ENCODE data around the gene EIF1AX. TPM values are rescaled to one million over a fixed set of nuclear protein-coding genes. Genes with fewer than 3 reads are reported as not detected.
"Not testable (repeated sequence)": the region's sequence is repeated elsewhere in the genome, so short reads cannot be mapped to it uniquely, and the experiment has no call there.

EIF1AX gene, protein sequence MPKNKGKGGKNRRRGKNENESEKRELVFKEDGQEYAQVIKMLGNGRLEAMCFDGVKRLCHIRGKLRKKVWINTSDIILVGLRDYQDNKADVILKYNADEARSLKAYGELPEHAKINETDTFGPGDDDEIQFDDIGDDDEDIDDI
- 100 to 1,000 TPM in 2 of 12 donors, 10 to 100 TPM in 9, not detected in 1; 53.7 to 112 (median 87.9) TPM for polyA plus RNA-seq (ENCODE audit: insufficient read length in 12 of 12)
- long read RNA-seq, donor 1, full-length matches to known transcripts, result 77 of 85 reads
- long read RNA-seq, donor 1, partial matches to known transcripts, result 8 of 85 reads
- long read RNA-seq, donor 1, other reads (novel, unspliced or antisense), result 0 of 85 reads
- long read RNA-seq, donor 2, full-length matches to known transcripts, result 58 of 58 reads
- long read RNA-seq, donor 2, partial matches to known transcripts, result 0 of 58 reads
- long read RNA-seq, donor 2, other reads (novel, unspliced or antisense), result 0 of 58 reads
- long read RNA-seq, donor 3, full-length matches to known transcripts, result 29 of 34 reads
- long read RNA-seq, donor 3, partial matches to known transcripts, result 5 of 34 reads
- long read RNA-seq, donor 3, other reads (novel, unspliced or antisense), result 0 of 34 reads
- long read RNA-seq, donor 4, full-length matches to known transcripts, result 16 of 16 reads
- long read RNA-seq, donor 4, partial matches to known transcripts, result 0 of 16 reads
- long read RNA-seq, donor 4, other reads (novel, unspliced or antisense), result 0 of 16 reads
- long read RNA-seq, donor 5, full-length matches to known transcripts, result 78 of 78 reads
- long read RNA-seq, donor 5, partial matches to known transcripts, result 0 of 78 reads
- long read RNA-seq, donor 5, other reads (novel, unspliced or antisense), result 0 of 78 reads
- long read RNA-seq, donor 6, full-length matches to known transcripts, result 20 of 20 reads
- long read RNA-seq, donor 6, partial matches to known transcripts, result 0 of 20 reads
- long read RNA-seq, donor 6, other reads (novel, unspliced or antisense), result 0 of 20 reads
- long read RNA-seq, donor 7, full-length matches to known transcripts, result 20 of 20 reads
- long read RNA-seq, donor 7, partial matches to known transcripts, result 0 of 20 reads
- long read RNA-seq, donor 7, other reads (novel, unspliced or antisense), result 0 of 20 reads
- long read RNA-seq, donor 8, full-length matches to known transcripts, result 77 of 77 reads
- long read RNA-seq, donor 8, partial matches to known transcripts, result 0 of 77 reads
- long read RNA-seq, donor 8, other reads (novel, unspliced or antisense), result 0 of 77 reads
- long read RNA-seq, donor 9, full-length matches to known transcripts, result 29 of 29 reads
- long read RNA-seq, donor 9, partial matches to known transcripts, result 0 of 29 reads
- long read RNA-seq, donor 9, other reads (novel, unspliced or antisense), result 0 of 29 reads
- long read RNA-seq, donor 10, full-length matches to known transcripts, result 59 of 59 reads
- long read RNA-seq, donor 10, partial matches to known transcripts, result 0 of 59 reads
- long read RNA-seq, donor 10, other reads (novel, unspliced or antisense), result 0 of 59 reads
- long read RNA-seq, donor 11, full-length matches to known transcripts, result 72 of 80 reads
- long read RNA-seq, donor 11, partial matches to known transcripts, result 8 of 80 reads
- long read RNA-seq, donor 11, other reads (novel, unspliced or antisense), result 0 of 80 reads

DNA sequence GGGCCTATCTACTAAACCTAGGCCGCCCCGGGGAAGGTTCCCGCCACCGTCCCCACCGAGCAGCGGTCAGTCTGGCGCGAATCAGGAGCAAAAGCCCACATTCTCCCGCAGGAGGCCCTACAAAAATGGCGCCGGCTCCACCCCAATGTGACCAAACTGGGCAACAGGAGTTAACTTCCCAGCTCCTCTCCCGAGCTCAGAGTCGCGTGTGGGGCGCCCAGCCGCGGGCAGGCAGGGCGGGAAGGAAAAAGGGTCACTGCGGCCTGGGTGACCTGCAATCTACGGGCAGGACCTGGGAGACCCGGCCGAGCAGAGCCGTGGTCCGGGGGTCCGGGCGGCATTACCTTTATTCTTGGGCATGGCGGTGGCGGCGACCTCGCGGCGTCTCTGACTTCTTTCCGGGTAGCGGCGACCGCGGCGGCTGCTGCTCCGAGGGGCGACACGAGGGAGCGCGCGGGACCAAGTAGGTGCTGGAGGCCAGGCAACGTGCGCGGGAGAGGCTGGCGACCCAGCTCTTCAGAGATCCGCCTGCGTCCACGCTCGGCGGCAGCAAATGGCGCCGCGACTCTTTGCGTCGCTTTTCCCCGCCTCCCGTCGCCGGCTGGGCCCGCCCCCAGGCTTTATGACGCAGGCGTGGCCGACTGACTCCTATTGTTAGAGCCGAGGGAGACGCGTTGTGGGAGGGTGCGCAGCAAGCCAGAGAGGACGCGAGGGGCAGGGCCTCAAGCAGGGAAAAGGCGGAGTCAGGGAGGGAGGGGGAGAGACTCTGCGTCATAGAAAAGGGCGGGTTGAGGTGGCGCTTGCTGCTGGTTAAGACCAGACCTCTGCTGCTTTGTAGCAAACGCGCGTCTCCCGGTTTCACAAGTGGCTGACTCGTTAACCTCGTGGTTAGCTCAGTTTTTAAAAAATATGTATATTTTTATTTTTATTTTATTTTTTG, at the start of gene EIF1AX:
Gene EIF1AX, minus strand, starts transcription at position 558 of the 940 bp plus-strand sequence. Its CDS starts 198 bp downstream, at position 360.
- peak; percentile 99 for DNase-seq

DNA sequence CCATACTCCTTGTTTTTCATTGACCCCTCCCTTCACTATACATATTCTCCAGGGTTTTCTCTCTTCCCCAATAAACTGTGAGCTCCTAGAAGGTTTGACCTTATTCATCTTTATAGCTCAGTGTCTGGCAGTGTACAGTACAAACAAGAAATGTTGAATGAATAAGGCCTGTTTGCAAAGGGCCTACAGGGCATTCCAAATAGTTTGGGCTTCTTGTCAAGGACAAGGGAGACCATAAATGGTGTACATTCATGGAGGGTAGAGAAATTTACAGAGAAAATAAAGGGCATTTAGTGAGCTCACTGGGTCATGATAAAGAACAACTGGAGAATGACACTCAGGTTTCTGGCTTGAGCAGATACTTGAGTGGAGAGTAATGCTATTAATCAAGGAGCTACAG, 47.5 kb upstream of the EIF1AX start:
- no peak for DNase-seq

DNA sequence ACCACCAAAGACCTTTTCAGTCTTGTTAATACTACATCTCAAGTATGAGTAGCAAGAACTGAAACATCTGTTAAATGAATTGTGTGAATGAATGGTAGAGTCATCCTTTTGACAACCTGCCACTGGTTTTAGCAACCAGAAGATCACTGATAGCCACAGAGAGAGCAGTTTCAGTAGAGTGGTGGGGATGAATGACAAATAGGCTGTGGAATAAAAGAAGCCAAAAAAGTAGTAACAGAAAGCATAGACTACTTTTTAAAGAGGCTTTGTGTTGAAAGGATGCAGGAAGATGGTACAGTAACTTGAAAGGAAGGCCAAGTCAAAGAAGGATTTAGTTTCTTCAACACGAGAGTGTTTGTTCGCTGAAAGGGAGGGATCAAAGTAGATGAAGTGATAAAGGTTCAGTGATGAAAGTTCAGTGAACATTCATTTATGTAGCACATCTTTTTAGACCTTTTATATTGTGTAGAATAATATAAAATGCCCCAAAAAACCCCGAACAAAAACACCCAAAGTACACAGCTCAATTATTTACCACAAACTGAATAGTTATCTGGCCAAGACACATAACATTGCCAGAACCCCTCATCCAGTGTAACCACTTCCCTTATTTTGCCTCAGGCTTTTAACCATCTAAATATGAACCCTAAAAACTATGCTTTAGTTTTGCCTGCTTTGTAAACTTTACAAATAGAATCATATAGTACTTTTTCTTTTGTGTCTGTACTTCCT, 40.1 kb upstream of the EIF1AX start:
- no peak for DNase-seq

DNA sequence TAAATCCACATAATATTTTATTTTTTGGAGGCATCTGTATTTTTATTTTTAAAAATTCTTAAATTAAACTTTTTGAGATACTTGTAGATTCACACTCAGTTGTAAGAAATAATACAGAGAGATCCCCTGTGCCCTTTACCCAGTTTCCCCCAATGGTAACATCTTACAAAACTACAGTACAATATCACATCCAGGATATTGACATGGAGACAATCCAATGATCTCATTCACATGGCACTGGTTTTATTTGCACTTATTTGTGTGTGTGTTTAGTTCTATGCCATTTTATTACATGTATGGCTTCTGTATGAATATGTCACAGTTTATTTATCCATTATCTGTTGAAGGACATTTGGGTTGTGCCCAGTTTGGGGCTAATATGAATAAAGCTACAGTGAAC, 35.5 kb upstream of the EIF1AX start:
- DNase-seq, result no peak

DNA sequence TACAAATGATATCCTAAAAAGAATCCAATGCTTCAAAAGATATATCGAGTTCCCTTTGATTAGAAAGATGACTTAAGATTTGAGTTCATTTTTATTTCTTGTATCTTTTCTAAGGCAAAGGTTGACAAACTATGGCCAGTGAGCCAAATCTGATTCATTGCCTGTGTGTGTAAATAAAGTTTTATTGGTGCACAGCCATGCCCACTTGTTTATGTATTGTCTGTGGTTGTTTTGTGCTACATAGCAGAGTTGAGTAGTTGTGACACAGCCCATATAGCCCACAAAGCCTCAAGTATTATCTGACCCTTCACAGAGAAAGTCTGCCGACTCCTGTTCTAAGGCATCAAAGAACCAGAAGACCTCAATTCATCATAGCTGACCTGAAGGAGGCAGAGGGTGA, 32.2 kb upstream of the EIF1AX start:
- DNase-seq, result no peak

DNA sequence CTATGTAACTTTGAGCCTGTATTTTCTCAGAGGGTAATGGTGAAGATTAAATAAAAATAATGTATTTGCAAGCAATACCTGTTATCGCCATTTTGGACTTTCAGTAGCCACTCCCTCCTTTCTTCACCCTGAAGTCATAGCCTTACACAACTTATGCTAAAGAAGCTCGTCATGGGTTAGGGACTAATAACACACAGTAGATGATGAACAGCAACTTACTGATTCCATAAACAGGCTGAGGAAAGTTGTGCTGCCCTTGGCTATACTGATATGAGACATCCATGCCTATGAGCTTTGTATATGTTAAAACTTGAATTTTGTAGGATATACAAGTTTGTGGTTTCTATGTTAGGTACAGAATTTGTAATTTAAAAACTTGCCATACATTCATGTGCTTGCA, 31.7 kb upstream of the EIF1AX start:
- DNase-seq, result no peak

DNA sequence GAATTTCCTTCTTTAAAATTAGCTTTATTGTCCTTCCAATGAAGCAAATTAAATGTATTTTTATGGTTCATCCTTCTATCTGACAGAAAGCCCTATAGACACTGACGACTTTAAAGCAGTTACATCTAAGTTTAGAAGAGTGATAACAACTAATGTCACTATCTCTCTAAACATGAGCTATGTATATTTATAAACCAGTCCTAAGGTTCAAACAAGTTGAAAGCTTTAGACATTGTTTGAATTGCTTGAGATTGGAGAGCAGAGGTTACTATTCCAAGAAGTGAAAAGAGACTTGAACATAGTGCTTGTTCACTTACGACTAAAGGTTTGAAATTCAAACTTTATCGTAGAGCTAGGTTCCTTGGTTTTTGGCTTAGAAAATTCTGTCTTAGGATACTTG, 30.2 kb upstream of the EIF1AX start:
- no peak for DNase-seq

DNA sequence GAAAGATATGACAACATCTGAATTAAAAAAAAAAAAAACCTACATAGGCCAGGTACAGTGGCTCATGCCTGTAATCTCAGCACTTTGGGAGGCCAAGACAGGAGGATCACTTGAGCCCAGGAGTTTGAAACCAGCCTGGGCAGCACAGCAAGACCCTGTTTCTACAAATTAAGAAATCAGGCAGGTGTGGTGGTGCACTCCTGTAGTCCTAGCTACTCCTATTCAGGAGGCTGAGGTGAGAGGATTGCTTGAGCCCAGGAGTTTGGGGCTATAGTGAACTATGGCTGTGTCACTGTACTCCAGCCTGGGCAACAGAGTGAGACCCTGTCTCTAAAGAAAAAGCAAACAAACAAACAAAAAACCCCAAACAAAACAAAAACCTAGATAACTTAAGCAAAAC, 20.9 kb upstream of the EIF1AX start:
- not testable (repeated sequence) for DNase-seq

DNA sequence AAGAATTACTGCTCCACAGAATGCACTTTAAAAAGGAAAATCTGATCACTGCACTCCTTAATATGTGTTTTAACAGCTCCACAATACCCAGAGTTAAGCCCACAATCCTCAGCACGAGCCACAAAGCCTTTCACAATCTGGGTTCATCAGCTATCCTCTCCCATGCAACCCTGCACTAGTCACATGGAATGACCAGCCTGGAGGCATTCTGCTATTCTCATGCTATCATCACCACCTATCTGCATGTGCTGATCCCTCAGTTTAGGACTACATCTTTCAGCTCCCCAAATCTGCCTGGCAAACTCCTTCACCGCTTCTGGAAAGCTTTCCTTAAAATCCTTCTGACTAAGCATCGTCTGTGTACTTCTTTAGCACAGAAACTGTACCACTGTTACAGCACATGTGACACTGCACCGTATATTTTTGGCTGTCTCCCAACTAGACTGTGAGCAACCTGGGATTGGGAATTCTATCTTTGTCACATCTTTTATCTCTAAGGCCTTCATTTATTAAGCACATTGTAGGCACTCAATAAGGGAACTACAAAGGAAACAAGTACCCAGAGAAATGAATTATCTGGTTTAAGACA, 18.3 kb upstream of the EIF1AX start:
- DNase-seq, result no peak

DNA sequence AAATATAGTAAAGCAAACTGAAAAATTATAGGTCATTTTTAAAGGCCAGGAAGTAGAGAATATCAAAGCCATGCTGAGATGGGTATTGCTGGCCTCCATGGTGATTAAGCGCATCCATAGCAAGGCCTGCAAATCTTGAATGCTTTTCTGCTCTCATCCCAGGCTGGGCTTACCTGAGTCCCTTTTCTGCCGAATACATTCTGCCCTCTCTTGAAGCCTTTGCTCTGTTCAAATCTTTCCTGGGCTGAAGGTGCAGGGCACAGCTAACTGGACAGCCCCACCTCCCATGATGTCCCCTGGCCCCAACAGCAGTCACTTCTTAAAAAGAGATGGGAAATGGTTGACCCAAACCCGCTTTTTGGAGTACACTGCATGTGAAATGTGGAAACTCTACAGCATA, 10.1 kb upstream of the EIF1AX start:
- DNase-seq, result no peak

DNA sequence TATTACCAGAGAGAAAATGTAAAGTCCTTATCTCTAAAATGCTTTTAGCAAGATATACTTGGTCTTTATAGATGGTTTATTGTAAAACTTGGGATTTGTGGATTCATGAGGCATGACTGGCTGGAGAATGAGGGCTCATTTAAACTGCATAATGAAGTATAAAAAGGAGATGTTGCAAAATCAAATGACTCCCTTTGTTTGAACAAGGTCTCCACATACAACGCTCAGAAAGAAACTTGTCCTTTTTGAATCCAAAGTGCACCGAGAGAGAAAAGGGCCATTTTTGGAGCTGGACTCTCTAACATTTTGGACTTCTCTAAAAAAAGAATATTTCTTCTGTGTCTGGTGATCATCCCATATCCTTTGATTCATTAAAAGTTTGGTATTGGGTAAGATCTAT, 7.7 kb upstream of the EIF1AX start:
- DNase-seq, result no peak

DNA sequence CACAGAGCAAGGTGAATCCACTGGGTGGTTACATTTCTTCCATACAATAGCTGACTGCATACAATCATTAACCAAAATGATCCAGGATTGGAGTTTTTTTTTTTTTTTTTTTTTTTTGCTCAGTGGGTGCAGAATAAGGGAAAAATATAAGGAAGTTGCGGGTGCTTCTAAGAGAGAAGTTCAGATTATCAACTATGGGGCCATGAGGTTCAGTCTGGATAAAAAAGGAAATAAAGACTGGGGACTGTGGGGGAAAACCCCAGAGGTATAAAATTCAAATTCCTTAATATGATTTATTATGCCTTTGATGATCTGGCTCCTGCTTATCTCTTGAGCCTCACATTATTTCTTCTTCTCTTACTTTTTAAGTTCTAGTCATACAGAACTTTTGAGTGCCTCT, 5.9 kb upstream of the EIF1AX start:
- DNase-seq, result no peak

DNA sequence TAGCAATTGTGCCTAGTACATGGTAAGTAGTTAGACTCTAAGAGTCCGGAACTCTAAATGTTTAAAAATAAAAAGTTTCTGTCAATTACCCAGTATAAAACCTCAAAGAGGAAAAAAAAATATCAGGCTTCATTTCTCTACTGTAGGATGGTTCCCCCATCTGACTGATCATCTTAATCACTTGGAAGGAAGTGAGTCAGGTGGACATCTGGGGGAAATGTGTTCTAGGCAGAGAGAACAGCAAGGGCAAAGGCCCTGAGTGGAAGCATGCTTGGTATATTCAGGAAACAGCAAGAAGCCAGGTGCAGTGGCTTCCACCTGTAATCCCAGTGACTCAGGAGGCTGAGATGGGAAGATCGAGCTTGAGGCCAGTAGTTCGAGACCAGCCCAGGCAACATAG, 2.9 kb upstream of the EIF1AX start:
- no peak for DNase-seq

DNA sequence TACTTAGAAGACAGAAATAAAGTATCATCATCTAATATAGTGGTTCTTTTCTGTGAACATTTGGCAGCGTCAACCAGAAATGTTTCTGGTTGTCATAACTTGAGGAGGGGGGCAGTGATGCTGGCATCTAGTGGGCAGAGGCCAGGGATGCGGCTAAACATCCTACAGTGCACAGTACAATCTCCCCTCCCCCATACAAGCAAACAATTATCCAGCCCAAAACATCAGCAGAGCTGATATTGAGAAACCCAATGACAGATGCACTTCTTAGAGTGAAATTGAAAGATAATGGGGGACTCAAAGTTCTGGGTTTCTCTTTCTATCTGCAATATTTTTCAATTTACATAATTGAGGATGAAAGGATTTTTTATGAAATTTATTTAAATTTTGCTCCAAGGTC, 1.9 kb upstream of the EIF1AX start:
- no peak for DNase-seq

DNA sequence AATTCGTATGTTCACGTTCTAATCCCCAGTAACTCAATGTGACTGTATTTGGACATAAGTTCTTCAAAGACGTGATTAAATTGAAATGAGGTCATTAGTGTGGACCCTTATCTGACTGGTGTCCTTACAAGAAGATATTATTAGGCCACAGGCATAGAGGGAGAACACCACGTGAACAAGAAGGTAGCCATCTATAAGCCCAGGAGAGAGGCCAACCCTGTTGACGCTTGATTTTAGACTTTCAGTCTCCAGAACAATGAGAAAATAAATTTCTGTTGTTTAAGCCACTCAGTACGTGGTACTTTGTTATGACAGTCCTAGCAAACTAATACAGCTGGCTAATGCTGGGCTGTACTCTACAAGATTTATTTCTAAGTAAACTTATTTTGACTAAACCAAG, 1.5 kb upstream of the EIF1AX start:
- no peak for DNase-seq

DNA sequence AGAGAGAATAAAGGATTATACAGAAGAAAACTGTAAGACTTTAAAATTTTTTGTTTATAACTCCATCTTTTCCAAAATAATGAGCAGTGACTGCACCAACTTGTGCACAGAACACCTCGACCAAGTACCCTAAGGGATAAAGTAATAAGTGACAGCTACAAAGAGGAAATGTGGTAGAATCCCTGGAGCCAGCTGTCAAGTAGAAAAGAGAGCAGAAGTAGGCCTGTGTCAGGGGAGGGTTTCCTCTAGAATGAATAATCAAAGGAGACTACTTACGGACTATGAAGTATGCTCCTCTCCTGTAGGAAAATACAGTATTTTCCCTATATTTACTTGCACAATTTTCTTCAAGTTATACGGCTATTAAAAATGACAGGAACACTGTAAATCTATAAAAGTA, 1.2 kb downstream of the EIF1AX start:
- DNase-seq, result no peak

DNA sequence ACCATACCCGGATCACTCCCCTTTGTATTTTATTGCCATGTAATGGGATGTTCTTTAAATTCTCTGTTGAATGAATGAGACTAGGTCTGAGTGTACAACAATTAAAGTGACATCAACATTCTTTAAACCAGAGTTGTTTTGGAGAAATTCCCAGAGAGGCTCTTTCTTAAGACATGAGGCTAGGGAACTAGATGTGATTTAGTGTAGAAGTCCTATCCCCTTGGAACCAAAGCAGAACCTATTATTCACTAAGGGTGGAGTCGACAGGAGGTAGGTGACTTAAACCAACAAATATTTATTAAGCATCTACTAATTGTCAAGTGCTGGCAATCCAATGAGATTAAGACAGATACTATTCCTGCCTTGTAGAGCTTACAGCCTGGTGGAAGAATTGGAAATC, 1.7 kb downstream of the EIF1AX start:
- no peak for DNase-seq

DNA sequence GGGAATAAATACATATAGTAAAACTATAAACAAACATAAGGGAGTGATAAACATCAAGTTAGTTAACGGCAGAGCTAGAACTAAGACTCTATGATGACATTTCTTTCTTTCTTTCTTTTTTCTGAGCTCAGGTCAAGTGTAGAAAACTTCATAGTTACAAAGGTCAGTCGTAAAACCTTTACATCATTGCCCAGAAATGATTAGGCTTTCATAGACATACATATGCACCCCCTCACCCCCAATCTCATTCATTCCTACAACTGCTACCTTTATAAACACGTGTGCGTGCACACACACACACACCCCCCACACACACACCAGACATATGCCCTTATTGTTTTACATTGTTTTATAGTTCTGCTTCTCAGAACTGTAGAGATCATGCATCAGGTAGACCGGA, 5.7 kb downstream of the EIF1AX start:
- no peak for DNase-seq

DNA sequence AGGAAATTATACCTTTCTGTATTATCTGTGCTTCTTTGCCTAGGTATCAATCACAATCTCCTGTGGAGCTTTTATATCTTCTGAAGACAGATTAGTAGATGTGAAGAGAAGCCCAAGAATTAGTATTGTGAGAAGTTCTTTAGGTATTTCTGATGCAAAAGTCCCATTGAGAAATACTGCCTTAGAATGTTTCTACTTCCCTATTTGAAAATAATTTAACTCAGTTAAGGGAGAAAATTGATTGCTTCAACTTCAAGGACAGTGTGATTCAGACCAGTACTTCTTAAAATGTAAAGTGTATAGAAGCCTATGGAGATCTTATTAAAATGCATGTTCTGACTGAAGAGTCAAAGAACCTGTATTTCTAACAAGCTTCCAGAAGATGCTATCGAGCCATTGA, 9.0 kb downstream of the EIF1AX start:
- DNase-seq, result no peak
